B cell (primary cell): ENCODE results near the gene COL11A2.

ENCODE experiments used
- CTCF ChIP-seq: fragments of 200-600 bp; IDR thresholded peaks from one replicate; pipeline ENCODE4 v1.8.0; 2022; ENCODE audit warnings: antibody characterized with exemption, mild to moderate bottlenecking
- EZH2 ChIP-seq: IDR thresholded peaks from 2 replicates; pipeline ENCODE4 v1.6.1; 2012; ENCODE audit warnings: borderline replicate concordance, low read depth, mild to moderate bottlenecking, moderate library complexity, low read length; ENCODE audit not compliant: insufficient read depth, poor library complexity, severe bottlenecking

- TF ChIP-seq CTCF (no peak), EZH2 (no peak)
Observed at GRCh38 chr6:33163540-33163939, 28.7 kb downstream of the COL11A2 start.
